ENCODE results near the gene ZNF587.
"Not testable (repeated sequence)": the region's sequence is repeated elsewhere in the genome, so short reads cannot be mapped to it uniquely, and the experiment has no call there.

DNA sequence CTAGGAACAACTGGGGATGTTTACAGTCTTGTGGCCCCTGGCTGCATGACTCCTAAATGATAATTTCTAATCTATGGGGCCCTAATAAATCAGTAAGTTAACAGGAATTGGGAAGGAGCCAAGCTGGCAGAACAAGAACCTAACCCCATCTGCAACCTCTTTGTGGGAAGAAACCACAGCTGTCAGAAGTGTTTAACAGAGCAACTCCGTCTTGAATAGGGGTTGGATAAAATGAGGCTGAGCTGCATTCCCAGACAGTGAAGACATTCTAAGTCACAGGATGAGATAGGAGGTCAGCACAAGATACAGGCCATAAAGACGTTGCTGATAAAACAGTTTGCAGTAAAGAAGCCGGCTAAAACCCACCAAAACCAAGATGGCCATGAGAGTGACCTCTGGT, 41.0 kb downstream of the ZNF587 start:
- TF ChIP-seq CTCF, POLR2A (IDR thresholded peaks at IDR 0.05): not testable (repeated sequence)

Data from adrenal gland (tissue), 5 donors.